Right atrium auricular region (tissue), 2 donors: ENCODE results near the gene RASAL2. TPM values are rescaled to one million over a fixed set of nuclear protein-coding genes. Genes with fewer than 3 reads are reported as not detected.

Source experiments
- DNase-seq: peaks from one replicate; pipeline ENCODE4 v3.0.0-alpha.2; 2019; ENCODE audit warnings: low spot score
- H3K27ac ChIP-seq, 2 donors: fragments of 200-600 bp; sonication (generic); 1 replicate in 1 of 2; 2 replicates in 1 of 2; pipeline ENCODE4 v1.5.1; 2016 to 2019
- H3K27me3 ChIP-seq, 2 donors: fragments of 200-600 bp; sonication (generic); one replicate each; pipeline versions ENCODE4 v1.5.1 to v1.6.0; 2017 to 2019
- H3K36me3 ChIP-seq: fragments of 200-600 bp; sonication (generic); one replicate; pipeline ENCODE4 v1.5.1; 2016
- H3K4me1 ChIP-seq, 2 donors: fragments of 200-600 bp; sonication (generic); one replicate each; pipeline versions ENCODE4 v1.5.1 to v1.6.0; 2017 to 2019
- H3K4me3 ChIP-seq, 2 donors: fragments of 200-600 bp; sonication (generic); 1 replicate in 1 of 2; 2 replicates in 1 of 2; pipeline ENCODE4 v1.5.1; 2017 to 2019; ENCODE audit warnings: mild to moderate bottlenecking in 1 of 2, moderate library complexity in 1 of 2
- H3K9me3 ChIP-seq, 2 donors: fragments of 200-600 bp; sonication (generic); one replicate each; pipeline ENCODE4 v1.5.1; 2019
- CTCF ChIP-seq, 2 donors: fragments of 200-600 bp; sonication (generic); IDR thresholded peaks; one replicate each; pipeline ENCODE4 v1.5.1; 2019; ENCODE audit warnings: antibody characterized with exemption in 2 of 2
- total RNA-seq, 2 donors: library from RNA; depleted of rRNA; stranded (reverse); fragments of >200 nt; gene quantifications; one replicate each; pipeline ENCODE4 v1.1.0, GENCODE V29; 2016

Gene RASAL2
- total RNA-seq, 2 donors from 2014 or later: 34.1 to 44.7 TPM

GRCh38 chr1:178282949-178283367 lies 189.1 kb downstream of the RASAL2 start:
- H3K27ac ChIP-seq: no peak overlapping the region
- peak in 1 of 2 donors; percentile 53 for TF ChIP-seq CTCF (IDR thresholded peaks at IDR 0.05)
- peaks cover 21% of the 10 kb centered on the region for H3K36me3 ChIP-seq
- no peak overlapping the region for H3K4me3 ChIP-seq
- H3K4me1 ChIP-seq: peaks cover 0 to 25% of the 10 kb centered on the region in 2 donors
- H3K27me3 ChIP-seq: no peaks in the 10 kb centered on the region
- DNase-seq: no peak
- no peaks in the 10 kb centered on the region for H3K9me3 ChIP-seq

- no peak for DNase-seq
- Histone ChIP-seq H3K4me1 (peaks cover 0 to 21% of the 10 kb centered on the region in 2 donors), H3K27me3 (no peaks in the 10 kb centered on the region), H3K36me3 (peaks cover 22% of the 10 kb centered on the region), H3K27ac (no peak overlapping the region), H3K9me3 (no peaks in the 10 kb centered on the region), H3K4me3 (no peak overlapping the region)
- no peak for TF ChIP-seq CTCF (IDR thresholded peaks at IDR 0.05)
Observed at GRCh38 chr1:178283409-178283808, 189.5 kb downstream of the RASAL2 start.

- H3K36me3 ChIP-seq: peaks cover 22% of the 10 kb centered on the region
- no peaks in the 10 kb centered on the region for H3K27me3 ChIP-seq
- DNase-seq: no peak
- no peaks in the 10 kb centered on the region for H3K9me3 ChIP-seq
- H3K4me1 ChIP-seq: peaks cover 0 to 14% of the 10 kb centered on the region in 2 donors
- no peak overlapping the region for H3K27ac ChIP-seq
- H3K4me3 ChIP-seq: no peak overlapping the region
- no peak for TF ChIP-seq CTCF (IDR thresholded peaks at IDR 0.05)
Observed at GRCh38 chr1:178284058-178284457, 190.2 kb downstream of the RASAL2 start.

- no peak overlapping the region for H3K4me3 ChIP-seq
- H3K9me3 ChIP-seq: no peaks in the 10 kb centered on the region
- no peaks in the 10 kb centered on the region for H3K4me1 ChIP-seq
- H3K27me3 ChIP-seq: no peaks in the 10 kb centered on the region
- H3K27ac ChIP-seq: no peak overlapping the region
- no peak for DNase-seq
- H3K36me3 ChIP-seq: peaks cover 13% of the 10 kb centered on the region
- TF ChIP-seq CTCF (IDR thresholded peaks at IDR 0.05): no peak
Observed at GRCh38 chr1:178291166-178291565, 197.3 kb downstream of the RASAL2 start.

GRCh38 chr1:178294654-178295053 lies 200.8 kb downstream of the RASAL2 start:
- Histone ChIP-seq H3K9me3 (no peaks in the 10 kb centered on the region), H3K4me3 (no peak overlapping the region), H3K4me1 (peaks cover 0 to under 1% of the 10 kb centered on the region in 2 donors), H3K36me3 (no peaks in the 10 kb centered on the region), H3K27me3 (no peaks in the 10 kb centered on the region), H3K27ac (no peak overlapping the region)
- no peak for TF ChIP-seq CTCF (IDR thresholded peaks at IDR 0.05)
- no peak for DNase-seq

GRCh38 chr1:178300352-178300699 lies 206.4 kb downstream of the RASAL2 start:
- no peak overlapping the region for H3K27ac ChIP-seq
- no peak for TF ChIP-seq CTCF (IDR thresholded peaks at IDR 0.05)

More at GRCh38 chr1:178300352-178300699, 206.4 kb downstream of the RASAL2 start:
- H3K4me1 ChIP-seq: peaks cover 0 to 6% of the 10 kb centered on the region in 2 donors
- H3K36me3 ChIP-seq: no peaks in the 10 kb centered on the region
- no peak for DNase-seq
- H3K9me3 ChIP-seq: no peaks in the 10 kb centered on the region
- H3K27me3 ChIP-seq: no peaks in the 10 kb centered on the region
- H3K4me3 ChIP-seq: no peak overlapping the region
